ENCODE measurements around the gene UNC13A. TPM values are rescaled to one million over a fixed set of nuclear protein-coding genes. Genes with fewer than 3 reads are reported as not detected.

Gene UNC13A
- total RNA-seq, 1 experiment from 2014 or later: 5.8 TPM

DNA sequence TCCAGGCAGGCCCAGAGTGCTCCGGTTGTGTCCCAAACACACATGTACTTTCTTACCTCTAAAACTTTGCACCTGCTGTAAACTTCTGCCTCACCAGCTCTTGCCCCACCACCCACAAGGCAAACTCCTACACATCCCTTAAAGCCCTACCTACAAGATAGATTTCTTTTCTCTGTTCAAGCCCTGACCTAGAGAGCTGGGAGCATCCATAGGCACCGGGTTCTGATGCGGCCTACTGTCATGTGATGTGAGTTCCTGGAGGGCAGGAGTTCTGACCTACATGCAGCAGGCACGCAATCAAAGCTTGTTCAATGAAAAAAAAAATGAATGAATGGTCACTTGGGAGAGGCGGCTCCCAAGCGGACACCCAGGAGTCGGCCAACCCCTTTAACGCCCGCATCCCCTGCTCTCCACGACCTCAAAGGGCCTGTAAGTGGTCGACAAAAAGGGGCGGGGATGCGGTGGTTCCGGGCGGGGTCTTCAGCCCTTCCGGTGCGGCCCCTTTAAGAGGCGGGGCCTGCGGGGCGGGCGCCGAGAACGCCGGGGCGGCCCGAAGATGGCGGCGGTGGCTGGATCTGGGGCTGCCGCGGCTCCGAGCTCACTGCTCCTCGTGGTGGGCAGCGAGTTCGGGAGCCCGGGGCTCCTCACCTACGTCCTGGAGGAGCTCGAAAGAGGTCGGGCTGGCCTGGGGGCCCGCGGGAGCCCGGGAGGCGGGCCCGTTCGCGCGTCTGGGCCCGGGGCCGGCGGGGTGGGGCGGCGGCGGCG, 31.0 kb upstream of the UNC13A start, which contains the start of gene MAP1S:
Gene MAP1S, plus strand, starts transcription at position 534 of the 765 bp plus-strand sequence. Its CDS starts 23 bp downstream, at position 557.
- BruUV-seq (replicated peaks): no TSS peak
- CTCF ChIA-PET: no interaction called here
- Histone ChIP-seq H3K36me3 (ENCODE audit: insufficient read depth, low read length, poor library complexity, severe bottlenecking) (peaks cover 23% of the 10 kb centered on the region), H3K27me3 (replicated peaks; ENCODE audit: insufficient read depth, low read depth, low read length, poor library complexity) (no peaks in the 10 kb centered on the region), H3K27ac (ENCODE audit: low read depth, low read length, poor library complexity, severe bottlenecking) (peak within 1 kb of the TSS; percentile 72), H3K9me3 (ENCODE audit: low read depth, low read length, poor library complexity, severe bottlenecking) (no peaks in the 10 kb centered on the region), H3K4me3 (ENCODE audit: low read depth, low read length, poor library complexity, severe bottlenecking) (peak within 1 kb of the TSS; percentile 94), H3K4me1 (ENCODE audit: insufficient read depth, low read length, poor library complexity, severe bottlenecking) (peaks cover 9% of the 10 kb centered on the region)
- TF ChIP-seq, protein P1, sequence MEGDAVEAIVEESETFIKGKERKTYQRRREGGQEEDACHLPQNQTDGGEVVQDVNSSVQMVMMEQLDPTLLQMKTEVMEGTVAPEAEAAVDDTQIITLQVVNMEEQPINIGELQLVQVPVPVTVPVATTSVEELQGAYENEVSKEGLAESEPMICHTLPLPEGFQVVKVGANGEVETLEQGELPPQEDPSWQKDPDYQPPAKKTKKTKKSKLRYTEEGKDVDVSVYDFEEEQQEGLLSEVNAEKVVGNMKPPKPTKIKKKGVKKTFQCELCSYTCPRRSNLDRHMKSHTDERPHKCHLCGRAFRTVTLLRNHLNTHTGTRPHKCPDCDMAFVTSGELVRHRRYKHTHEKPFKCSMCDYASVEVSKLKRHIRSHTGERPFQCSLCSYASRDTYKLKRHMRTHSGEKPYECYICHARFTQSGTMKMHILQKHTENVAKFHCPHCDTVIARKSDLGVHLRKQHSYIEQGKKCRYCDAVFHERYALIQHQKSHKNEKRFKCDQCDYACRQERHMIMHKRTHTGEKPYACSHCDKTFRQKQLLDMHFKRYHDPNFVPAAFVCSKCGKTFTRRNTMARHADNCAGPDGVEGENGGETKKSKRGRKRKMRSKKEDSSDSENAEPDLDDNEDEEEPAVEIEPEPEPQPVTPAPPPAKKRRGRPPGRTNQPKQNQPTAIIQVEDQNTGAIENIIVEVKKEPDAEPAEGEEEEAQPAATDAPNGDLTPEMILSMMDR (conservative IDR thresholded peaks at IDR 0.05; ENCODE audit: low read depth, low read length): no peak
- TF ChIP-seq EZH2 (IDR thresholded peaks at IDR 0.05; ENCODE audit: borderline replicate concordance, low read depth, low read length, poor library complexity, severe bottlenecking): no peak
- peak; percentile 70 for DNase-seq (ENCODE audit: low spot score)
- intact Hi-C loops (cut with micrococcal nuclease; ENCODE audit: unreplicated experiment): no loop called here
- POLR2A ChIA-PET (ENCODE audit: low non-redundant PET): interaction anchor here (0.5 to 0.7 kb wide), 3 partner anchors 19 to 83 kb away, joined by 3 to 8 read pairs (median 4); no protein-coding TSS in a partner anchor

DNA sequence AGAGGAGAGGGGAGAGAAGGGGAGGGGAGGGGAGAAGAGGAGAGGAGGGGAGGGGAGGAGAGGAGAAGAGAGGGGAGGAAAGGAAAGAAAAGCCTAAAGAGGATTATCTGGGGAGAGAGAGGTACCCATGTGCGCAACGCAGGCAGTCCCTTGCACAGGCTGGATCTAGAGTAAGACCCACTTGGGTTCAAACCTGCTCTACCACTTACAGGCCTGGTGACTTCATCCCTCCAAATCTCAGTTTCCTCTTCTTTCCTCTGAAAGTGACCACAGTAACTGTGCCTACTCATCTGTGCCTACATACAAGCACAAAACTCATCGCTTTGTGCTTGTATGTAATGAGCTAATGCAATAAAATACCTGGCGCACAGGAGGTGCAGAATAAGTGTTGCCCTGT, 30.4 kb upstream of the UNC13A start:
- H3K27me3 ChIP-seq (replicated peaks; ENCODE audit: insufficient read depth, low read depth, low read length, poor library complexity): no peaks in the 10 kb centered on the region
- ChIA-PET POLR2A (ENCODE audit: low non-redundant PET) (interaction anchor here (0.5 kb wide), 1 partner anchor 19 kb away, joined by 8 read pairs; no protein-coding TSS in a partner anchor), CTCF (no interaction called here)
- no peaks in the 10 kb centered on the region for H3K9me3 ChIP-seq (ENCODE audit: low read depth, low read length, poor library complexity, severe bottlenecking)
- TF ChIP-seq, protein P1 (conservative IDR thresholded peaks at IDR 0.05; ENCODE audit: low read depth, low read length): no peak
- no peak for TF ChIP-seq EZH2 (IDR thresholded peaks at IDR 0.05; ENCODE audit: borderline replicate concordance, low read depth, low read length, poor library complexity, severe bottlenecking)
- peaks cover 18% of the 10 kb centered on the region for H3K36me3 ChIP-seq (ENCODE audit: insufficient read depth, low read length, poor library complexity, severe bottlenecking)
- intact Hi-C loops (cut with micrococcal nuclease; ENCODE audit: unreplicated experiment): no loop called here
- BruUV-seq (replicated peaks): no TSS peak
- H3K27ac ChIP-seq (ENCODE audit: low read depth, low read length, poor library complexity, severe bottlenecking): no peak overlapping the region
- peaks cover 9% of the 10 kb centered on the region for H3K4me1 ChIP-seq (ENCODE audit: insufficient read depth, low read length, poor library complexity, severe bottlenecking)
- H3K4me3 ChIP-seq (ENCODE audit: low read depth, low read length, poor library complexity, severe bottlenecking): no peak overlapping the region
- DNase-seq (ENCODE audit: low spot score): no peak

DNA sequence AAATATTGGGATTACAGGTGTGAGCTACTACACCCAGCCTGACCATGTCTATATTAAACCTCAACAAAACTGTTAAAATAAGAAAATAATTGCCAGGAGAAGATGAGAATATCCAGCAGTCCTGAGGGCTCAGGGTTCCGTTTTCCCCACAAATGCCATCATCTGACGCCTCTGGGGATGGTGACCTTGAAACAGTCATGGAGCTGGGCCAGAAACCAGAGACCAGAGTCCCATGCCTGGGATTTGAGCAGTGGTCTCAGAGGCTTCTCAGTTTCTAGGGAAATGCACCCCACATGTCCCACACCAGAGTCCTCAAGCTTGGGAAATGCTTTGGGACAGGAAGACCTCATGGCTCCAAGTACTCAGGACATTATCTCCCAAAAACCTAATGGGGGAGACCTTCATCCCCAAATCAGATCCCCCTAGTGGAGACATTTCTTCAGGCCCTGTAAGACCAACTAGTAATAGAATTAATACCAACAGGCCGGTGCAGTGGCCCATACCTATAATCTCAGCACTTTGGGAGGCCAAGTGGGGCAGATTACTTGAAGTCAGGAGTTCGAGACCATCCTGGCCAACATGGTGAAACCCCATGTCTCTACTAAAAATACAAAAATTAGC, 28.3 kb upstream of the UNC13A start:
- ChIA-PET CTCF (no interaction called here), POLR2A (ENCODE audit: low non-redundant PET) (no interaction called here)
- intact Hi-C loops (cut with micrococcal nuclease; ENCODE audit: unreplicated experiment): no loop called here

More for the DNA sequence above, 28.3 kb upstream of the UNC13A start:
- no TSS peak for BruUV-seq (replicated peaks)
- Histone ChIP-seq H3K27ac (ENCODE audit: low read depth, low read length, poor library complexity, severe bottlenecking) (no peak overlapping the region), H3K27me3 (replicated peaks; ENCODE audit: insufficient read depth, low read depth, low read length, poor library complexity) (no peaks in the 10 kb centered on the region), H3K9me3 (ENCODE audit: low read depth, low read length, poor library complexity, severe bottlenecking) (no peaks in the 10 kb centered on the region), H3K36me3 (ENCODE audit: insufficient read depth, low read length, poor library complexity, severe bottlenecking) (peaks cover 5% of the 10 kb centered on the region), H3K4me1 (ENCODE audit: insufficient read depth, low read length, poor library complexity, severe bottlenecking) (peaks cover 9% of the 10 kb centered on the region), H3K4me3 (ENCODE audit: low read depth, low read length, poor library complexity, severe bottlenecking) (no peak overlapping the region)
- TF ChIP-seq EZH2 (IDR thresholded peaks at IDR 0.05; ENCODE audit: borderline replicate concordance, low read depth, low read length, poor library complexity, severe bottlenecking): no peak
- TF ChIP-seq, protein P1 (conservative IDR thresholded peaks at IDR 0.05; ENCODE audit: low read depth, low read length): peak; percentile 38
- no peak for DNase-seq (ENCODE audit: low spot score)
